ENCODE data around the gene SP6.

GRCh38 chr17:47801176-47801765 lies 49.7 kb downstream of the SP6 start:
- TF ChIP-seq CTCF (IDR thresholded peaks at IDR 0.05): no peak
- TF ChIP-seq POLR2A (IDR thresholded peaks at IDR 0.05): no peak

Data from thyroid gland (tissue), 4 donors.